HG03460 (cell line): ENCODE data around the gene PFN1.

Experiments
- ATAC-seq: cut with Tn5 transposase; IDR thresholded peaks from one replicate; pipeline ENCODE4 v1.9.1; 2021; ENCODE audit not compliant: unreplicated experiment

Gene PFN1

DNA sequence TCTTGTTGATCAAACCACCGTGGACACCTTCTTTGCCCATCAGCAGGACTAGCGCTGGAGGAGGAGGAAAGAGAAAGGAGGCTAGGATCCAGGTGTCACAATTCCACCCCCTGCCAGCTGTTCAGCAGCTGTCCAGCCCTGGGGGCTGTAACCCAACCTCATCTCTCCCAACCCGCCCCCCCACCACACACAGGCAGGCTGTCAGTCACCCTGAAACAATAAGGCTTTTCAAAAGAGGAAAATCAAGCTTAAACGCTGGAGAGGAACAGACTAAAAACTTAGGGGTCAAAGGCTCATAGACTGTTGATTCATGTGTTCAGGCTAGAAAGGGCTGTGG lies 2.4 kb downstream of the PFN1 start:
- ATAC-seq: no peak

DNA sequence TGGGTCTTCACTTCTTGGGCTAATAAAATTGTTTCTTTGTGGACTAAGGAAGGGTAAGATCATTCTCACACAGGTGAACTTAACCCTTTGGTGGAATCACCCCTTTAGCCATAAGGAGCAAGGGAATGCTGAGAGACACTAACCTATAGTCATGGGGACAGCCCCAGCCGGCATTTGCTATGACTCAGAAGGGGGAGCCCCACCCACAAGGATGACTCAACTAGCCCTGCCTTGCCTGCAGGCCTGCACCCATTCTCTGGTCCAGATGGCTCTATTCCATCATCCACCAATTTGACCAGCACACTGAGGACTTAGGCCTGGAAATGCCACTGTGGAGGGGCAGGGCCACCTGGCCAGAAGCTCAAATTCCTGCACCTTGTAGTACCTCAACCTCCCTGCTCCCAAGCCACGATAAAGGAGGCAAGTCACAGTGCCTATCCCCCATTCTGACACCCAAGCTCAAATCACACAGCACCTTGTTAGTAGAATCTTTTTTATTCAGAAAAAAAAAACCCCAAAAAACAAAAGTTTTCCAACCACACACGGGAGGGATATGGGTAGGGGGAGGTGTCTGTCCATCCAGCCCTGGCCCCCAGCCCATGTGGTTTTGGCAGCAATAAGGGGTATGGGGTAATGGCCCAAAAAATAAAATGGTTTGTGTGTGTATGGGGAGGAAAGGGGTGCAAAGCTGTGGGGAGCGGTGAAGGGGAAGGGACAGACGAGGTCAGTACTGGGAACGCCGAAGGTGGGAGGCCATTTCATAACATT lies 3.0 kb downstream of the PFN1 start:
- peak; percentile 18 for ATAC-seq

DNA sequence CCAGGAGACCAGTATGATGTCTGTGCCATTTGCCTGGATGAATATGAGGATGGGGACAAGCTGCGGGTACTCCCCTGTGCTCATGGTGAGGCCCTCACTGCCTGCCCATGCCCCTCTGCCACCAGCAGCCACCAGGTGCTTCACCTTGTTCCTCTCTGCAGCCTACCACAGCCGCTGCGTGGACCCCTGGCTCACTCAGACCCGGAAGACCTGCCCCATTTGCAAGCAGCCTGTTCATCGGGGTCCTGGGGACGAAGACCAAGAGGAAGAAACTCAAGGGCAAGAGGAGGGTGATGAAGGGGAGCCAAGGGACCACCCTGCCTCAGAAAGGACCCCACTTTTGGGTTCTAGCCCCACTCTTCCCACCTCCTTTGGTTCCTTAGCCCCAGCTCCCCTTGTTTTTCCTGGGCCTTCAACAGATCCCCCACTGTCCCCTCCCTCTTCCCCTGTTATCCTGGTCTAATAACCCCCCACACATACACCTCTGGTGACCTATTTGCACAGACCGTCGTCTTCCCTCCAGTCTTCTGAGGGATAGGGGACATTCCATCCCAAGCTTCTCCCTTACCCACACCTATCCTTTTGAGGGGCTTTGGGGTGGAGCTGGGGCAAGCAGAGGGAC lies 3.7 kb downstream of the PFN1 start:
- ATAC-seq: no peak

DNA sequence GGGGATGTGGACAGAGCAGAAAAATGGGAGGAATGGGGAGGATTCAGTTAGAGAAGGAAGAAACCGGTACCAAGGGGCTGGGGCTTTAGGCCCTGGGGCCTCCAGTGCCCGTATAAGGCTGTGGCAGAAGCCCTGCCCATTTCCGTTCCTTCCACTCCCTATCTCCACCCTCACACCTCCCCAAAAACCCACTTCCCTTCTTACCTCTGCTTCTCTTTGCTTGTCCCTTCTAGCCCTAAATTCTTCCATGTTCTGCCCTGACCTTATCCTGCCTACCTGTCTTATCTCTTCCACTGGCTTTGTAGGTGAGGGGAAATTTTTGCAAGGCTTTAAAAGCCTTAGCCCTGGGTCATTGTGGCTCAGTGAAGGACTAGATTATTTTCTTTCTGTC lies 4.2 kb downstream of the PFN1 start:
- no peak for ATAC-seq

DNA sequence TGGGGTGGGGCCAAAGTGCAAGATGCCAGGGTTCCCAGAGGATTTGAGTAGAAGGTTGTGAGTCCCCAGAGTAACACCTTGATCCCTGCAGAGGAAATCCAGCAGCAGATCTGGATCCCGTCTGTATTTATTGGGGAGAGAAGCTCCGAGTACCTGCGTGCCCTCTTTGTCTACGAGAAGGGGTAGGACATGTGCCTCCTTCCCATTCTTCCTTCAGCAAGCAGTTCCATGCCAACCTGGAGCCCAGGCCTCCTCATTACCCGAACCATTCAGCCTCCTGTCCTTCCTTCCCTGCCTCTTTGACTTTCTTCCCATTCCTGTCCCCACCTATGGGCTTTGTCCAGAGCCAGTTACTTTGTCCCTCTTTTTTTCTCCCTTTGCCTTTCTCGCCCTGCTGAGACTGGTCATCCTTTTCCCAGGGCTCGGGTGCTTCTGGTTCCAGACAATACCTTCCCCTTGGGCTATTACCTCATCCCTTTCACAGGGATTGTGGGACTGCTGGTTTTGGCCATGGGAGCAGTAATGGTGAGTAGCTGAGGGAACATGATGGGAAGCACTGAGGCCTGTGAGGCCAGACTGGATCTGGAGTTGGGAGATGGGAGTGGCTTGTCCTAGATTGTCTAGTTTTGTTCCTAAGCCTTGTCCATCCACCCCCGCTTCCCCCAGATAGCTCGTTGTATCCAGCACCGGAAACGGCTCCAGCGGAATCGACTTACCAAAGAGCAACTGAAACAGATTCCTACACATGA lies 5.4 kb downstream of the PFN1 start:
- no peak for ATAC-seq

DNA sequence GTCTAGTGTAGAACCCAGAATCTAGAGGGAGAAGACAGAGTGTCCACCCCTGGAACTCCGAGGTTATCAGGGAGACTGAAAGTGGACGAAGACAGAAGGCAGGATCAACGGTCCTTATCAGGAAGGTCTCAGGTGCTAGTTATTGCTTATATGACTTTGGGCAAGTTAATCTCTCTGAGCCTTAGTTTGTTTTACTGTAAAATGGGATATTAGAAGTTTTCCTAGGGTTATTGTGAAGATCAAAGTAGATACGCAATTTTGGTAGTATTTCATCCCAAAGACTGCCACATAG lies 7.1 kb downstream of the PFN1 start:
- ATAC-seq: no peak

DNA sequence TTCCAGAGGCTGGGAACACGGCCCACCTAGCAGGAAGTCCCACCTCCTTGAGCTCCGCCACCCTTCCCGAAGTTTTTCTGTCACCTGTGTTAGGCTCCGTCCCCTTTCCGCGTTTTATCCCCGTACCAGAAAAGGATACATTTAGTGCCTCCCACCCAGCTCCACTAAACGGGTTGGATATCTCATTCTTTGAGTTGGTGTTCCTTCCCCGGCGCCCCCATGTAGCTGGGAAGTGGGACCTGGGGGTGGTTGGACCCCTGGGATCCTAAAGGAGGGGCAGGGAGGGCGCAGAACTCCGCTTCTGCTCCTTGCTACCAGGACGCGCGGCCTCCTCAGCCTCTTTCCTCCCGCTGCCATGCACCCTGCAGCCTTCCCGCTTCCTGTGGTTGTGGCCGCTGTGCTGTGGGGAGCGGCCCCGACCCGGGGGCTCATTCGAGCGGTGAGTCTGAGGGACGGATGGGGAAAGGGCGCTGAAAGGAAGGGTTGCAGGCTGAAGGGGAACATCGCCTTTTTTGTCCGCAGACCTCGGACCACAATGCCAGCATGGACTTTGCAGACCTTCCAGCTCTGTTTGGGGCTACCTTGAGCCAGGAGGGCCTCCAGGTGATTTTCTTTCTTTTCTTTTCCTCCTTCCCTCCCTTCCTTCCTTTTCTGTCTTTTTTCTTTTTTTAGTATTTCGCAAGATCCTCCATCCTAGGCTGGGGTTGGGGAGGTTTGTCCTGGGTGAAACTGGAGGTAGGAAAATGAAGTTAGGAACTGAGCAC lies 7.6 kb downstream of the PFN1 start:
- ATAC-seq: no peak

DNA sequence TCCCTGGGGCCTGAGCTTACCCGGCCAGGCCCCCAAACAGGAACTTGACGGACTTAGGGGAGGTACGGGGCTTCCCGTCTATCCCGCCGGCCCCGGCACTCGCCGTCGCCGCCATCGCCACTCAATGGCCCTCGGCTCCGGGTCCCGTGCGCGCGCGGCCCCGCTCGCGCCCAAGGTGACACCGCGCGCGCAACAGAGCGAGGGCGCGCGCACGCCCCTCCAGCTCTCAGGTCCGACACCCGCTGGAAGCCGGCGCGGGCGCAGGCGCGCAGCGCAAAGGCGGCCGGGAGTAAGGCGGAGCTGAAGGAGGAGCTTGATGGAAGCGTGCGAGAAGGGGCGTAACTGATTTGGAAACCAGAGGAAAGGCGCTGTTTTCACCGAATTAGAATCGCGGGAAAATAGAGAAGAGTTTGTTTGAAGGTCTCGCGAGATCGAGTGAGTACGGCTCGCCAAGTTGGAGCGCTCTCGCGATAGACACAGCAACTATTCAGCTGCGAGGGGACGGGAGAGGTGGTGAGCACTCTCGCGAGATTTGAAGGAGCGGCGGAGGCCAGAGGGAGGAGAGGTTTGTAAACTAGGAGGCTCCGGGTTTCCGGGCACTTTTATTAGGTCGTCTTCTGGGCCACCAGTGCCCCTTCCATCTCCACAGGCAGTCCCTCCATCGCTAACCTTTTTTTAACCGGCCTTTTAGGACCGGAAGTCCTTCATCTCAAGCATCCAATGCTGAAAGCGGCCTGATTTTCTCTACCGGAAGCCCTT lies 8.4 kb downstream of the PFN1 start, which contains the start of the genes RNF167 and SLC25A11:
RNF167 (plus strand) TSS at position 473 of the 759 bp plus-strand sequence. CDS start 642 bp downstream, outside the sequence.
SLC25A11 (minus strand) TSS at position 251 of the 759 bp plus-strand sequence; CDS start at position 115, 136 bp downstream.
- peak; percentile 73 for ATAC-seq

DNA sequence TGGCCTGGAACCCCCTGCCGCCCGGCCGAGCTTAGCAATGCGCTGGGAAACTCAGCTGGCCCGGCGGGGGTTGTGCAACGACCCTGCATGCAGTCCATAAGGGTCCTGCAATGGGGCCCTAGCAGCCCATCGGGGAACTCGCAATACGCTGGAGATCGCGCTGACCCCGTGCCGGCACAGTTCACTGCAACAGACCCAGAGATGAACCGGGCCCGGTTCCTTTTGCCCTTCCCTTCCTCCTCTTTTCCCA lies 8.9 kb downstream of the PFN1 start:
- ATAC-seq: peak; percentile 17

DNA sequence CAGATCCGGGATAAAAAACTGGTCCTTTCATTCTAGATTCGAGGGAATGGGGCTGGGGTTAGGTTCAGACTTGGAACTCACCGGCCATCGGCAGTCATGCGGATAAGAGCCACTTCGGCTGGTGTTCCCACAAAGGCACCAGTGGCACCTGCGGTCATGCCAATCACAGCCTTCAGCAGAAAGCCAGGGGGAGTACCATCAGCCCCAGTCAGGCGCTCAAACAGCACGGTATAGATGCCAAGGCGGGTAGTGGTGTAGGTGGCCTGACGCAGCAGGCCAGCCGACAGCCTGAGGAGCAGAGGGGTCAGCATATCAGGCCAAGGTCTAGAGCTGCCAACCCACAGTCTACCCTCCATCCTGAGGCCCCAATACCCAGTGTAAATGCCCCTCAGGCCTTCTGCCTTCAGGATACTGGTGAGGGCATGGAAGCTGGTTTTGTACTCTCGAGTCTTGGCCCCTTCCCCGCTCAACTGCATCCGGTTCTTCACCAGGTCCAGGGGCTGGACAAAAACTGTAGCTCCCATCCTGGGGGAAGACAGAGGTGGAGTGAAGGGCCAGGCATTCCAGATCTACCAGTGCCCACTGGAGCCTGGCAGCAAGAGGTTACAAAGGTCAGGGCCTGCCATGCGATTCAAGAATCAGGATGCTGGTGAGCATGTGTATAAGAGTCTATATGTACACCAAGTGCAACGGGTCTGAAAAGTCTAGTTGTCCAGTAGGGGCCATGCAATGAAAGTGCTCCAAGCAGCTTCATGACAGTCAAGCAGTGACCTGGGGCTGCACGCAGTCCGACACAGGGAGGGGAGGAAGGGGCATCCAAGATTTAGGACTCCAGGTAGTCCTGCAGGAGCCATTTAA lies 9.4 kb downstream of the PFN1 start:
- ATAC-seq: no peak

DNA sequence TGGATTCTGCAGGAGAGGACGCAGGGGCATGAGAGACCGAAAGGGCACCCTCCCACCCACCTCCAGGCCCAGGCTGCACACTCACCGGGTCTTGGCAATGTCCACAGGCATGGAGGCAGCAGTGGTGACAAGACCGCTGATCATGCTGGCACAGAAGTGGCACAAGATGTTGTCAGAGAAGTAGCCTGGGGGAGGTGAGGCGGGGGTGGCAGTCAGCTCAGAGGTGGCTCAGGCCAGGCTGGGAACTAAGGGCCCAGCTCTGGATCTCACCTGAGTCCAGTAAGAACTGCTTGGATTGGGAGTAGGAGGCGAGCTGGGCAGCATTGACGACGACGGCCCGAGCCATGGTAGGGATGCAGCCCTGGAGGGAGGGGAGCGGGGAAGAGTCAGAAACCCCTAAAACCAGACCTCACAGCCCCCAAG lies 10.2 kb downstream of the PFN1 start:
- ATAC-seq: no peak

DNA sequence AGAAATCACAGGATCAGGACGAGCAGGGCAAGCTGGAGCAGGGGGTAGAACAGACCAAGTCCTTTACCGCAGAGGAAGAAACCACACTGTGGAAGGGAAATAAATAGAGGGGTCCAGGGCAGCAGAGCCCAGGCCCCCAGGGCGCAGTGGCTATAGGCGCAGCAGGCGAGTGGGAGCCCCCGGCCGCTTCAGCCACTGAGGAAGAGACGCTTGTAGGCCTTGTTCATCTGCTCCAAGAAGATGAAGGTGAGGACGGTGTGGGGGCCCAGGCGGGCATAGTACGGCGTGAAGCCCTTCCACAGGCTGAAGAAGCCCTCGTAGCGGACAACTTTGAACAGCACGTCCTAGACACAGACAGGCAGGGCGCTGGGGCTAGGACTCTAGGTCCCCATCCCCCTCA lies 10.8 kb downstream of the PFN1 start:
- no peak for ATAC-seq

DNA sequence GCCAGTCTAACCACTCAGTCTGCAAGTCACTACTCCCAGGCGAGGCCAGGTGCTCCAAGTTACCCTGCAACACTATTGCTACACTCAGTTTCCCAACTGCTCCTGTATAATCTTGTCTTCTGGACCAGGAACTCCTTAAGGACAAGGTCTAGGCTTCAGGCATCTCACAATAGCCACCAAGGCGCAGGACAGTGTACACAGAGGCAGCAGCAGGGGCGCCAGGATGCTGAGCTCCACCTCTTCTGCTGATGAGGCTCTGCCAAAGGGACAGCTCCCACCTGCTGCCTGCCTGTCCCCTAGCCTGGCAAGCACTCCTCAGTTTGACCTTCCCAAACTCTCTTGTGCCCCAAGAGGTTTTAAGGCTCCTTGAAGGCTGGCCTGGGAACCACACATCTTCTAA lies 11.9 kb downstream of the PFN1 start:
- no peak for ATAC-seq

DNA sequence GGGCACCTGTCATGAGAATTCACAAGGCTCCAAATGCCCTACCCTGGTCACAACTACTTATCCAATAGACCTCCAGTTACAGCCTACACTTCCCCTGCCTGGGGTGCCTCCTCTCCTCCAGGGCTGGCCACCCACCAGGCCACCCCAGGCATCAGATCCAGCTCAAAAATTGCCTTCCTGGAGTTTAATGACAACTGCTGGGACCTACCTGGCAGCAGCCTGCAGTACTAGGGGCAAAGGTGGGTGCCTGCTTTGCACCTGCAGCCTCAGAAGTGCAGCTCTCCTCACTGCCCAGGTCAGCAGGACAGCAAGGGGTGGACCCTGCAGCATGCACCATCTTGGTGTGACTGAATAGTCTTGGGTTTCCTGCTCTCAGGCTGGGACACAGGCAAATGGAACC lies 12.7 kb downstream of the PFN1 start:
- no peak for ATAC-seq

DNA sequence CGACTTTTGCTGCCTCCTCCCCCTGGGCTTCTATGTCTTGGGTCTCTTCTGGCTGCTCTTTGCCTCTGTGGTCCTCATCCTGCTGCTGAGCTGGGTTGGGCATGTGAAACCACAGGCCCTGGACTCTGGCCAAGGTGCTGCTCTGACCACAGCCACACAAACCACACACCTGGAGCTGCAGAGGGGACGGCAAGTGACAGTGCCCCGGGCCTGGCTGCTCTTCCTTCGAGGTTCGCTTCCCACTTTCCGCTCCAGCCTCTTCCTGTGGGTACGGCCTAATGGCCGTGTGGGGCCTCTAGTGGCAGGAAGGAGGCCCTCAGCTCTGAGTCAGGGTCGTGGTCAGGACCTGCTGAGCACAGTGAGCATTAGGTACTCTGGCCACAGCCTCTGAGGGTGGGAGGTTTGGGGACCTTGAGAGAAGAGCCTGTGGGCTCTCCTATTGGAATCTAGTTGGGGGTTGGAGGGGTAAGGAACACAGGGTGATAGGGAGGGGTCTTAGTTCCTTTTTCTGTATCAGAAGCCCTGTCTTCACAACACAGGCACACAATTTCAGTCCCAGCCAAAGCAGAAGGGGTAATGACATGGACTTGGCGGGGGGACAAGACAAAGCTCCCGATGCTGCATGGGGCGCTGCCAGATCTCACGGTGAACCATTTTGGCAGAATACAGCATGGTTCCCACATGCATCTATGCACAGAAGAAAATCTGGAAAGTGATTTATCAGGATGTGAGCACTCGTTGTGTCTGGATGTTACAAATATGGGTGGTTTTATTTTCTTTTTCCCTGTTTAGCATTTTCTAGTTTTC lies 14.0 kb downstream of the PFN1 start:
- ATAC-seq: no peak

DNA sequence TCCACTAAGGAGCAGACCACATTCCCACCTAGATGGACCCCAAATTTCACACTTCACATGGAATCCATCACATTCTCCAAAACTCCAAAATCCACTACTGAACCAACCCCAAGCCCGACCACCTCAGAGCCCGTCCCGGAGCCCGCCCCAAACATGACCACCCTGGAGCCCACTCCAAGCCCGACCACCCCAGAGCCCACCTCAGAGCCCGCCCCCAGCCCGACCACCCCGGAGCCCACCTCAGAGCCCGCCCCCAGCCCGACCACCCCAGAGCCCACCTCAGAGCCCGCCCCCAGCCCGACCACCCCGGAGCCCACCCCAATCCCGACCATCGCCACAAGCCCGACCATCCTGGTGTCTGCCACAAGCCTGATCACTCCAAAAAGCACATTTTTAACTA lies 14.7 kb downstream of the PFN1 start:
- ATAC-seq: no peak

DNA sequence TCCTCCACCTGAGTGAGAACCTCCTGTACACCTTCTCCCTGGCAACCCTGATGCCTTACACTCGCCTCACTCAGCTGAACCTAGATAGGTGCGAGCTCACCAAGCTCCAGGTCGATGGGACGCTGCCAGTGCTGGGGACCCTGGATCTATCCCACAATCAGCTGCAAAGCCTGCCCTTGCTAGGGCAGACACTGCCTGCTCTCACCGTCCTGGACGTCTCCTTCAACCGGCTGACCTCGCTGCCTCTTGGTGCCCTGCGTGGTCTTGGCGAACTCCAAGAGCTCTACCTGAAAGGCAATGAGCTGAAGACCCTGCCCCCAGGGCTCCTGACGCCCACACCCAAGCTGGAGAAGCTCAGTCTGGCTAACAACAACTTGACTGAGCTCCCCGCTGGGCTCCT lies 15.6 kb downstream of the PFN1 start:
- no peak for ATAC-seq

DNA sequence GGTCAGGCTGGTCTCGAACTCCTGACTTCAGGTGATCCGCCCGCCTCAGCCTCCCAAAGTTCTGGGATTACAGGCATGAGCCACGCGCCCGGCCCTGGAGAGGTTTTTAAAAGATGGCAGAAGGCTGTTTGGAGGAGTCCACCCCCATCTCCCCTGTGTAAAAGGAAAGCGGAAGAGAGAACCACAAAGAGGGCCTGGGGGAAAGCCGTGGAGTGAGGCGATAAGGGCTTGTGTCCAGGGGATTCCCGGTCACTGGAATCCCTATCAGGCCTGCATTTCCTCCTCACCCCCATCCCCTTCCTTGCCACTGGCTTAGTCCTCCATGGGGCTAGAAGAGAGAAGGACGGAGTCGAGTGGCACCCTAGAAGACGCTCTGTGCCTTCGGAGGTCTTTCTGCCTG lies 16.4 kb downstream of the PFN1 start, which contains the start of gene GP1BA:
GP1BA (plus strand) TSS at position 315 of the 400 bp plus-strand sequence. CDS start 328 bp downstream, outside the sequence.
- no peak for ATAC-seq

DNA sequence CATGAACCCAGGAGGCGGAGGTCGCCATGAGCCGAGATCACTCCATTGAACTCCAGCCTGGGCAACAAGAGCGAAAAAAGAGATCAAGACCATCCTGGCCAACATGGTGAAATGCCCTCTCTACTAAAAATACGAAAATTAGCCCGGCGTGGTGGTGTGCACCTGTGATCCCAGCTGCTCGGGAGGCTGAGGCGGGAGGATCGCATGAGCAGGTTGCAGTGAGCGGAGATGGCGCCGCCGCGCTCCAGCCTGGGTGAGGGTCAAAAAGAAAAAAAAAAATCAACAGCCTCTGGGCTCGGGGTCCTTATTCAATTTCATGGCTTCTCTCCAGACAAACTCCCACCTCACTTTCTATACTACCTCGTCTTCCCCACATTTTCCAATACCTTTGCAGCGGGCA lies 19.4 kb downstream of the PFN1 start:
- ATAC-seq: no peak
